Endothelial cell of umbilical vein (primary cell): ENCODE measurements around the gene TBCE.

Experiments used
- CTCF ChIP-seq, 2 donors: IDR thresholded peaks; 1 replicate in 1 of 2; 2 replicates in 1 of 2; pipeline ENCODE4 v1.5.1; 2011; ENCODE audit warnings: low read length in 2 of 2, mild to moderate bottlenecking in 2 of 2, moderate library complexity in 2 of 2, control low read depth in 1 of 2, inconsistent platforms in 1 of 2, low read depth in 1 of 2; ENCODE audit not compliant: insufficient read depth in 1 of 2; ENCODE audit errors: extremely low read depth in 1 of 2
- POLR2A ChIP-seq: IDR thresholded peaks from 2 replicates; pipeline ENCODE4 v1.6.1; 2012; ENCODE audit warnings: low read depth, mild to moderate bottlenecking, control low read depth, low read length

- TF ChIP-seq CTCF (IDR thresholded peaks at IDR 0.05; ENCODE audit: extremely low read depth in 1 of 2, insufficient read depth in 1 of 2, low read depth in 1 of 2, low read length in 2 of 2) (no peak), POLR2A (peak; percentile 62)
These were observed 39.5 kb upstream of the TBCE start, which contains the start of gene ARID4B for GRCh38 chr1:235327559-235328270.
